Measurements from ENCODE around the gene PTEN. TPM values are rescaled to one million over a fixed set of nuclear protein-coding genes. Genes with fewer than 3 reads are reported as not detected.

PTEN gene
- total and polyA plus RNA-seq, 11 donors = 20.1 to 77.7 (median 60.0) TPM

GRCh38 chr10:87842220-87842641 lies 21.2 kb upstream of the PTEN start:
- Histone ChIP-seq H3K27me3 (no peaks in the 10 kb centered on the region), H3K9me3 (no peaks in the 10 kb centered on the region), H3K27ac (no peak overlapping the region), H3K36me3 (no peaks in the 10 kb centered on the region), H3K4me3 (no peak overlapping the region), H3K4me1 (peaks cover 0 to 4% (median 0%) of the 10 kb centered on the region in 12 donors)
- 88 to 100% (median 95%) methylated on average over 1 of the region's 1 CpG for WGBS, 4 donors
- TF ChIP-seq CTCF (IDR thresholded peaks at IDR 0.05) (no peak), POLR2A (IDR thresholded peaks at IDR 0.05) (no peak)
- ATAC-seq = no peak
- DNase-seq = no peak
- intact Hi-C loops (cut with DNase I) = no loop called here

- intact Hi-C loops (cut with DNase I) = no loop called here
- no peak overlapping the region for H3K27ac ChIP-seq
- ATAC-seq = no peak
- TF ChIP-seq CTCF (IDR thresholded peaks at IDR 0.05) (no peak), POLR2A (IDR thresholded peaks at IDR 0.05) (no peak)
- H3K36me3 ChIP-seq = no peaks in the 10 kb centered on the region
- no peaks in the 10 kb centered on the region for H3K9me3 ChIP-seq
- no peak for DNase-seq
- no peaks in the 10 kb centered on the region for H3K27me3 ChIP-seq
- H3K4me3 ChIP-seq = no peak overlapping the region
- H3K4me1 ChIP-seq = peaks cover 0 to 4% (median 0%) of the 10 kb centered on the region in 12 donors
Observed at GRCh38 chr10:87842776-87843497, 20.5 kb upstream of the PTEN start.

GRCh38 chr10:87843714-87844113 lies 19.7 kb upstream of the PTEN start:
- Histone ChIP-seq H3K4me1 (peaks cover 0 to 4% (median 0%) of the 10 kb centered on the region in 12 donors), H3K27ac (no peak overlapping the region), H3K9me3 (no peaks in the 10 kb centered on the region), H3K27me3 (no peaks in the 10 kb centered on the region), H3K4me3 (no peak overlapping the region), H3K36me3 (no peaks in the 10 kb centered on the region)
- no peak for DNase-seq
- 93 to 99% (median 96%) methylated on average over 4 of the region's 4 CpGs for WGBS, 4 donors
- no peak for TF ChIP-seq CTCF (IDR thresholded peaks at IDR 0.05)
- TF ChIP-seq POLR2A (IDR thresholded peaks at IDR 0.05) = no peak
- intact Hi-C loops (cut with DNase I) = no loop called here
- no peak for ATAC-seq

GRCh38 chr10:87844837-87845623 lies 18.4 kb upstream of the PTEN start:
- H3K9me3 ChIP-seq = no peaks in the 10 kb centered on the region
- H3K4me3 ChIP-seq = no peak overlapping the region
- 15 to 35% (median 20%) methylated on average over 1 of the region's 1 CpG for WGBS, 4 donors
- ATAC-seq (no peak), DNase-seq (no peak)
- intact Hi-C loops (cut with DNase I) = loop anchor here in 1 of 10 donors (5.0 kb wide), 1 partner anchor 272 kb away; no protein-coding TSS in a partner anchor
- H3K27me3 ChIP-seq = no peaks in the 10 kb centered on the region
- H3K36me3 ChIP-seq = no peaks in the 10 kb centered on the region
- no peak overlapping the region for H3K27ac ChIP-seq
- TF ChIP-seq CTCF (IDR thresholded peaks at IDR 0.05) = no peak
- no peak for TF ChIP-seq POLR2A (IDR thresholded peaks at IDR 0.05)
- peaks cover 0 to 4% (median 0%) of the 10 kb centered on the region in 12 donors for H3K4me1 ChIP-seq

Data from heart left ventricle (tissue), 16 donors.